SK-N-SH (cell line): ENCODE measurements around the gene CDO1. TPM values are rescaled to one million over a fixed set of nuclear protein-coding genes. Genes with fewer than 3 reads are reported as not detected.

Experiments
- CTCF ChIA-PET: fragments of 300-600, 350-600 bp; formaldehyde crosslinking; extraction: SDS; loops from one replicate; lab custom pipeline; 2021; lab: Yijun Ruan, JAX
- POLR2A ChIA-PET: fragments of 350-600 bp; sonication (Branson Sonifier 250); formaldehyde crosslinking; extraction: SDS; loops from one replicate; lab custom pipeline; 2020; ENCODE audit warnings: antibody characterized with exemption, inconsistent platforms; lab: Yijun Ruan, JAX
- DNase-seq: peaks from one replicate; pipeline ENCODE4 v3.0.0; 2012
- H2AFZ ChIP-seq: fragments of 200-600 bp; sonication (generic); 2 replicates; pipeline ENCODE4 v1.8.1; 2016; ENCODE audit warnings: antibody characterized with exemption, mild to moderate bottlenecking, low read depth
- H3F3A ChIP-seq: fragments of 200-600 bp; sonication (generic); replicated peaks from 2 replicates; pipeline ENCODE3; 2016; ENCODE audit warnings: antibody characterized with exemption, mild to moderate bottlenecking; ENCODE audit not compliant: insufficient read depth
- H3K27ac ChIP-seq, 2 experiments: fragments of 200-500 bp in 1 of 2; fragments of 200-600 bp in 1 of 2; sonication (Bioruptor generic) in 1 of 2; sonication (generic), shearing (Covaris generic) in 1 of 2; 2 replicates each; pipeline versions ENCODE4 v1.5.1 to v1.6.1; 2014 to 2016; ENCODE audit warnings: low read depth in 2 of 2, inconsistent platforms in 1 of 2, low read length in 1 of 2, mild to moderate bottlenecking in 1 of 2, mixed read lengths in 1 of 2
- H3K27me3 ChIP-seq: fragments of 200-600 bp; sonication (generic), shearing (Covaris generic); 2 replicates; pipeline ENCODE4 v1.6.1; 2016; ENCODE audit warnings: mixed run types; ENCODE audit not compliant: insufficient read depth
- H3K36me3 ChIP-seq, 2 experiments: fragments of 200-500 bp in 1 of 2; fragments of 200-600 bp in 1 of 2; sonication (Bioruptor generic) in 1 of 2; sonication (generic) in 1 of 2; replicated peaks in 1 of 2; 2 replicates each; pipeline versions ENCODE3 to v1.5.1; 2014 to 2016; ENCODE audit warnings: low read length in 1 of 2, mild to moderate bottlenecking in 1 of 2; ENCODE audit not compliant: insufficient read depth in 2 of 2, control insufficient read depth in 1 of 2
- H3K4me1 ChIP-seq, 2 experiments: fragments of 200-500 bp in 1 of 2; fragments of 200-600 bp in 1 of 2; sonication (Bioruptor generic) in 1 of 2; sonication (generic), shearing (Covaris generic) in 1 of 2; 2 replicates each; pipeline versions ENCODE4 v1.5.1 to v1.6.1; 2014 to 2016; ENCODE audit warnings: low read depth in 1 of 2, low read length in 1 of 2, mixed run types in 1 of 2; ENCODE audit not compliant: insufficient read depth in 2 of 2, control insufficient read depth in 1 of 2
- H3K4me2 ChIP-seq: fragments of 200-600 bp; sonication (generic), shearing (Covaris generic); 2 replicates; pipeline ENCODE4 v1.6.1; 2017; ENCODE audit warnings: mixed run types
- H3K4me3 ChIP-seq, 2 experiments: fragments of 200-500 bp in 1 of 2; fragments of 200-600 bp in 1 of 2; sonication (Bioruptor generic) in 1 of 2; sonication (generic), shearing (Covaris generic) in 1 of 2; 2 replicates each; pipeline versions ENCODE4 v1.5.1 to v1.8.1; 2014 to 2016; ENCODE audit warnings: low read depth in 2 of 2, inconsistent platforms in 1 of 2, low read length in 1 of 2, mild to moderate bottlenecking in 1 of 2, mixed read lengths in 1 of 2, moderate library complexity in 1 of 2
- H3K79me2 ChIP-seq: fragments of 200-600 bp; sonication (generic); 2 replicates; pipeline ENCODE4 v1.8.1; 2017; ENCODE audit warnings: mild to moderate bottlenecking; ENCODE audit not compliant: insufficient read depth
- H3K9ac ChIP-seq: fragments of 200-600 bp; sonication (generic); 2 replicates; pipeline ENCODE4 v1.6.1; 2017; ENCODE audit warnings: mixed run types
- H3K9me2 ChIP-seq: fragments of 200-600 bp; sonication (generic); 2 replicates; pipeline ENCODE4 v1.6.1; 2017; ENCODE audit warnings: mixed run types
- H3K9me3 ChIP-seq: fragments of 200-600 bp; sonication (generic); 2 replicates; pipeline ENCODE4 v1.6.1; 2017; ENCODE audit warnings: mixed run types, mild to moderate bottlenecking, moderate library complexity
- H4K20me1 ChIP-seq: fragments of 200-600 bp; sonication (generic); 2 replicates; pipeline ENCODE4 v1.6.1; 2017; ENCODE audit warnings: mild to moderate bottlenecking, mixed run types; ENCODE audit not compliant: insufficient read depth
- CHD2 ChIP-seq: fragments of 150-350 bp; IDR thresholded peaks from 2 replicates; pipeline ENCODE4 v1.6.1; 2018; ENCODE audit warnings: low read length; ENCODE audit not compliant: partially characterized antibody
- CTCF ChIP-seq: fragments of 200-600 bp; sonication (generic); IDR thresholded peaks from 2 replicates; pipeline ENCODE4 v1.6.1; 2017; ENCODE audit warnings: antibody characterized with exemption, mild to moderate bottlenecking, moderate library complexity
- EP300 ChIP-seq, 2 experiments: IDR thresholded peaks; 2 replicates each; pipeline versions ENCODE4 v1.4.0 to v1.6.1; 2012; ENCODE audit warnings: borderline replicate concordance in 1 of 2, low read depth in 1 of 2, low read length in 1 of 2
- EZH2phosphoT487 ChIP-seq: fragments of 200-600 bp; sonication (generic); IDR thresholded peaks from 2 replicates; pipeline ENCODE4 v1.6.1; 2017; ENCODE audit warnings: low read depth, mixed run types, mild to moderate bottlenecking, antibody characterized with exemption, moderate library complexity, borderline replicate concordance
- FOSL2 ChIP-seq: IDR thresholded peaks from 2 replicates; pipeline ENCODE4 v1.4.0; 2012; ENCODE audit warnings: low read depth, mild to moderate bottlenecking, moderate library complexity, borderline replicate concordance
- FOXJ3 ChIP-seq: sonication (generic); formaldehyde crosslinking; IDR thresholded peaks from 2 replicates; pipeline ENCODE4 v1.5.1; 2020; ENCODE audit warnings: mild to moderate bottlenecking, missing genetic modification reagents
- FOXM1 ChIP-seq: IDR thresholded peaks from 2 replicates; pipeline ENCODE4 v1.4.0; 2012; ENCODE audit warnings: low read depth, mild to moderate bottlenecking
- GABPA ChIP-seq: IDR thresholded peaks from 2 replicates; pipeline ENCODE4 v1.4.0; 2012; ENCODE audit warnings: low read depth, mild to moderate bottlenecking
- GATA2 ChIP-seq: sonication (generic); formaldehyde crosslinking; IDR thresholded peaks from 2 replicates; pipeline ENCODE4 v1.5.0; 2020; ENCODE audit warnings: mild to moderate bottlenecking, missing genetic modification reagents
- IRF3 ChIP-seq: fragments of 150-350 bp; IDR thresholded peaks from 2 replicates; pipeline ENCODE4 v1.6.1; 2016; ENCODE audit warnings: mild to moderate bottlenecking, low read depth, low read length
- JUND ChIP-seq: IDR thresholded peaks from 2 replicates; pipeline ENCODE4 v1.4.0; 2012
- NFIC ChIP-seq: IDR thresholded peaks from 2 replicates; pipeline ENCODE4 v1.4.0; 2012; ENCODE audit warnings: borderline replicate concordance
- NRF1 ChIP-seq: IDR thresholded peaks from 2 replicates; pipeline ENCODE4 v1.6.1; 2012; ENCODE audit warnings: low read depth, mild to moderate bottlenecking, low read length
- PBX3 ChIP-seq: IDR thresholded peaks from 2 replicates; pipeline ENCODE4; 2012
- POLR2AphosphoS5 ChIP-seq: IDR thresholded peaks from 2 replicates; pipeline ENCODE4 v1.6.1; 2012; ENCODE audit warnings: low read depth, low read length
- RAD21 ChIP-seq: IDR thresholded peaks from 2 replicates; pipeline ENCODE4 v1.6.1; 2012; ENCODE audit warnings: mild to moderate bottlenecking, low read length
- RCOR1 ChIP-seq: fragments of 150-350 bp; IDR thresholded peaks from 2 replicates; pipeline ENCODE4 v1.6.1; 2017; ENCODE audit warnings: antibody characterized with exemption, low read length
- RFX5 ChIP-seq: IDR thresholded peaks from 2 replicates; pipeline ENCODE4 v1.6.1; 2012; ENCODE audit warnings: mild to moderate bottlenecking, improper control_type of control experiment, low read length
- TAF1 ChIP-seq: IDR thresholded peaks from 2 replicates; pipeline ENCODE4 v1.6.1; 2012; ENCODE audit warnings: low read depth, mild to moderate bottlenecking, low read length, moderate library complexity, borderline replicate concordance
- TCF12 ChIP-seq: IDR thresholded peaks from 2 replicates; pipeline ENCODE4 v1.4.0; 2012
- TEAD4 ChIP-seq: IDR thresholded peaks from 2 replicates; pipeline ENCODE4 v1.4.0; 2012; ENCODE audit warnings: mild to moderate bottlenecking, borderline replicate concordance; ENCODE audit not compliant: insufficient read depth
- USF2 ChIP-seq: fragments of 150-350 bp; IDR thresholded peaks from 2 replicates; pipeline ENCODE4 v1.6.1; 2017; ENCODE audit warnings: antibody characterized with exemption, low read length, low read depth, borderline replicate concordance
- ZBTB33 ChIP-seq: IDR thresholded peaks from 2 replicates; pipeline ENCODE4 v1.4.0; 2012; ENCODE audit warnings: low read depth, borderline replicate concordance
- WGBS: methylation state at CpG from one replicate; pipeline ENCODE4 v1.1.6; 2017; ENCODE audit warnings: low lambda C conversion rate; 5-methylcytosine and 5-hydroxymethylcytosine counted together
- polyA plus RNA-seq, 3 experiments: library from polyadenylated mRNA; depleted of rRNA; stranded (reverse); fragments of >200 nt; gene quantifications; 2 replicates each; pipeline ENCODE4 v1.2.3, GENCODE V29; 2012
- TF ChIP-seq, protein P1 (sequence below): IDR thresholded peaks from 2 replicates; pipeline ENCODE4 v1.4.0; 2012; ENCODE audit warnings: low read depth, borderline replicate concordance
- TF ChIP-seq, protein P2 (sequence below): IDR thresholded peaks from 2 replicates; pipeline ENCODE4 v1.4.0; 2012; ENCODE audit warnings: low read depth

Gene CDO1
- polyA plus RNA-seq, 1 of the 3 experiments (the other 2 are of a cell fraction) = 3.1 TPM

- Histone ChIP-seq H3K4me2 (peak overlapping the region; percentile 88), H2AFZ (peak overlapping the region; percentile 95), H3K4me3 (peak overlapping the region; percentile 87 to 89), H4K20me1 (peaks cover 51% of the 10 kb centered on the region), H3K27ac (peak overlapping the region; percentile 95 to 96), H3K4me1 (peaks cover 9 to 21% of the 10 kb centered on the region in 2 experiments; a peak in 3 of 4 replicates), H3K27me3 (no peaks in the 10 kb centered on the region), H3F3A (peaks cover 9% of the 10 kb centered on the region), H3K79me2 (peaks cover 91% of the 10 kb centered on the region), H3K36me3 (peaks cover 7 to 10% of the 10 kb centered on the region in 2 experiments), H3K9ac (peak overlapping the region; percentile 90), H3K9me2 (no peaks in the 10 kb centered on the region), H3K9me3 (no peaks in the 10 kb centered on the region)
- DNase-seq = peak; percentile 90
- ChIA-PET CTCF (interaction anchor here (1.0 to 2.3 kb wide), 6 partner anchors 10 to 242 kb away, joined by 3 to 18 read pairs (median 4); no protein-coding TSS in a partner anchor), POLR2A (no interaction called here)
- under 1% methylated on average over 23 of the region's 68 CpGs for WGBS
- TF ChIP-seq RAD21 = no peak
- TF ChIP-seq TAF1 = no peak
- TF ChIP-seq FOSL2 = no peak
- no peak for TF ChIP-seq RFX5
- TF ChIP-seq EP300 (IDR thresholded peaks at IDR 0.05; ENCODE audit: borderline replicate concordance in 1 of 2, low read depth in 1 of 2, low read length in 1 of 2) = no peak
- TF ChIP-seq POLR2AphosphoS5 = no peak
- TF ChIP-seq EZH2phosphoT487 = no peak
- no peak for TF ChIP-seq USF2
- TF ChIP-seq FOXJ3 = no peak
- TF ChIP-seq, protein P1, sequence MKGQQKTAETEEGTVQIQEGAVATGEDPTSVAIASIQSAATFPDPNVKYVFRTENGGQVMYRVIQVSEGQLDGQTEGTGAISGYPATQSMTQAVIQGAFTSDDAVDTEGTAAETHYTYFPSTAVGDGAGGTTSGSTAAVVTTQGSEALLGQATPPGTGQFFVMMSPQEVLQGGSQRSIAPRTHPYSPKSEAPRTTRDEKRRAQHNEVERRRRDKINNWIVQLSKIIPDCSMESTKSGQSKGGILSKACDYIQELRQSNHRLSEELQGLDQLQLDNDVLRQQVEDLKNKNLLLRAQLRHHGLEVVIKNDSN = no peak
- peak; percentile 41 for TF ChIP-seq CTCF
- TF ChIP-seq PBX3 = no peak
- TF ChIP-seq JUND = no peak
- no peak for TF ChIP-seq IRF3
- no peak for TF ChIP-seq NFIC
- no peak; the same call in 1 of the 2 replicates for TF ChIP-seq GATA2 (CRISPR knock-in tag)
- no peak for TF ChIP-seq RCOR1
- TF ChIP-seq TEAD4 = no peak
- TF ChIP-seq, protein P2, sequence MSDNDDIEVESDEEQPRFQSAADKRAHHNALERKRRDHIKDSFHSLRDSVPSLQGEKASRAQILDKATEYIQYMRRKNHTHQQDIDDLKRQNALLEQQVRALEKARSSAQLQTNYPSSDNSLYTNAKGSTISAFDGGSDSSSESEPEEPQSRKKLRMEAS = no peak
- TF ChIP-seq ZBTB33 = no peak; the same call in 1 of the 2 replicates
- no peak for TF ChIP-seq CHD2
- no peak for TF ChIP-seq FOXM1
- no peak for TF ChIP-seq GABPA
- TF ChIP-seq TCF12 = 0 out of 2 replicates have a peak, but pooled peaks have one; percentile 4
- TF ChIP-seq NRF1 = no peak
Observed at GRCh38 chr5:115842089-115842935, 25.9 kb upstream of the CDO1 start.
